Mesothelial cell of epicardium (in vitro differentiated cells): ENCODE data around the gene TSHZ2. TPM values are rescaled to one million over a fixed set of nuclear protein-coding genes. Genes with fewer than 3 reads are reported as not detected.

ENCODE experiments used
- DNase-seq, 2 experiments: peaks; one replicate each; pipeline ENCODE4 v3.0.0; 2021; ENCODE audit warnings: low spot score in 2 of 2; ENCODE audit not compliant: unreplicated experiment in 2 of 2
- H3K27ac Mint-ChIP-seq: 2 replicates; pipeline ENCODE4 v1.8.0; 2021; ENCODE audit warnings: mixed read lengths
- H3K27me3 Mint-ChIP-seq: 2 replicates; pipeline ENCODE4 v1.8.0; 2021; ENCODE audit warnings: low read depth, mixed read lengths
- H3K36me3 Mint-ChIP-seq: 2 replicates; pipeline ENCODE4 v1.8.0; 2021; ENCODE audit warnings: mixed read lengths
- H3K4me1 Mint-ChIP-seq: 2 replicates; pipeline ENCODE4 v1.8.0; 2021; ENCODE audit warnings: mixed read lengths
- H3K4me3 Mint-ChIP-seq: 2 replicates; pipeline ENCODE4 v1.8.0; 2021; ENCODE audit warnings: mild to moderate bottlenecking, moderate library complexity, mixed read lengths
- H3K9me3 Mint-ChIP-seq: 2 replicates; pipeline ENCODE4 v1.8.0; 2021; ENCODE audit warnings: mixed read lengths
- CTCF ChIP-seq: fragments of 200-600 bp; sonication (generic); IDR thresholded peaks from one replicate; pipeline ENCODE4 v1.5.0; 2021; ENCODE audit warnings: antibody characterized with exemption; ENCODE audit not compliant: unreplicated experiment
- total RNA-seq: library from RNA; stranded (reverse); gene quantifications from 3 replicates; pipeline ENCODE4 v1.2.1, GENCODE V29; 2021

Gene TSHZ2
- total RNA-seq, 1 donor from 2014 or later = 28.8 TPM

DNA sequence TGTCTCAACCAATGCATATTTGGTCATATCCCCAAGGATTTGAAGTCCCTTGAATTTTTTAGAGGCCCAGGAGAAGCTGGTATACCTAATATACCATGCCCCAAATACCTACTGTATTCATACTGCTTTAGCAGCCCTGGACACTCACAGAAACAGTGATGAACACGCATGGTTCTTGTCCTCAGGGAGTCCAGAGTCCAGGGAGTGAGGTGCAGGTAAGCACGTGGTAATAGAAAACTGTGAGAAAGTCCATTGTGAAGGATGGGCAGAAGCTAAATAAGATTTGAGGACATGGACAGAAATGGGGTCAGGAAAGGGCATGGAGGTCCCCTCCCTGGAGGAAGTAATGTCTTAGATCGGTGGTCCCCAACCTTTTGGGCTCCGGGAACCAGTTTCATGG is 85.4 kb downstream of the TSHZ2 start:
- Mint-ChIP-seq H3K4me3 (no peak overlapping the region), H3K9me3 (peaks cover 14% of the 10 kb centered on the region), H3K4me1 (peaks cover 32% of the 10 kb centered on the region), H3K27me3 (no peaks in the 10 kb centered on the region), H3K27ac (no peak overlapping the region), H3K36me3 (peaks cover 12% of the 10 kb centered on the region)
- no peak for TF ChIP-seq CTCF
- DNase-seq = no peak

DNA sequence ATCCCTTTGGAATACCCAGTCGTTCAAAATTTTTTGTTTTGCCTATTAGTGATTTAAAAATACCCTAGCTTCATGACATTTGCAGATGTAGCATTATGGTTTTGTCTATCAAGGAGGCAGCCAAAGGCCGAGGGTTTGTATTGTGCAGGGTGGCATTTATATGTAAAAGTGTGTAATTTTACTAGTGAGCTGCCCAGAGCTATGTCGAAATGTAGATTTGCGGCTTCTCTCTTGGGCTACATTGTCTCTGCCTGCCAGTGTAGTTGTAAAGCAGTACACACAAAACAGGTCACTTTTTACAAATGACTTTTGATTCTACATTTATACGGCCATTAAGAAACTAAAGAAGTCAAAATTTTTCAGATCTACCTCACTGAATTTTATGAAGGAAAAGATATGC is 87.7 kb downstream of the TSHZ2 start:
- Mint-ChIP-seq H3K36me3 (peaks cover 9% of the 10 kb centered on the region), H3K9me3 (peaks cover 9% of the 10 kb centered on the region), H3K27me3 (no peaks in the 10 kb centered on the region), H3K27ac (no peak overlapping the region), H3K4me1 (peaks cover 38% of the 10 kb centered on the region), H3K4me3 (no peak overlapping the region)
- no peak for TF ChIP-seq CTCF
- no peak for DNase-seq

- peaks cover 8% of the 10 kb centered on the region for H3K36me3 Mint-ChIP-seq
- peaks cover 8% of the 10 kb centered on the region for H3K9me3 Mint-ChIP-seq
- H3K27me3 Mint-ChIP-seq = no peaks in the 10 kb centered on the region
- no peak overlapping the region for H3K4me3 Mint-ChIP-seq
- TF ChIP-seq CTCF = no peak
- H3K27ac Mint-ChIP-seq = no peak overlapping the region
- DNase-seq = no peak
- peaks cover 32% of the 10 kb centered on the region for H3K4me1 Mint-ChIP-seq
These were observed 89.3 kb downstream of the TSHZ2 start for GRCh38 chr20:53061192-53062108.

DNA sequence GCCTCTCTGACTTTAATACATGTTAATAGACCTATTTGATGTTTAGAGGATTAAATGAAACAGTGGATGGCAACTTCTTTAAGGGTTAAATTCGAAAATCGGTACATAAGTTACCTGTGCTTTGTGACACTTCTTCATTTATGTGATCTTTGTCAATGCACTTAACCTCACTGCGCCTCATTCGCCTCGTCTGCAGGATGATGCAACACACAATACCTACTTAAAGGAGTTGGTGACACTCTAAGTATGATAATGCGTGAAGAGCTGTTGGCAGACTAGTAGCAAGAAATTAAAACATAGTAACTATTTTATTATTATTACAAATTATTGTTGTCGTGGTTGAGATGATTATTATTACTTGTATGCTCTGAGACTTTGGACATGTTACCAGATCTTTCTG is 92.8 kb downstream of the TSHZ2 start:
- Mint-ChIP-seq H3K27me3 (no peaks in the 10 kb centered on the region), H3K4me3 (no peak overlapping the region), H3K4me1 (peaks cover 37% of the 10 kb centered on the region), H3K27ac (no peak overlapping the region), H3K9me3 (peaks cover 13% of the 10 kb centered on the region), H3K36me3 (peaks cover 12% of the 10 kb centered on the region)
- no peak for DNase-seq
- TF ChIP-seq CTCF = no peak

DNA sequence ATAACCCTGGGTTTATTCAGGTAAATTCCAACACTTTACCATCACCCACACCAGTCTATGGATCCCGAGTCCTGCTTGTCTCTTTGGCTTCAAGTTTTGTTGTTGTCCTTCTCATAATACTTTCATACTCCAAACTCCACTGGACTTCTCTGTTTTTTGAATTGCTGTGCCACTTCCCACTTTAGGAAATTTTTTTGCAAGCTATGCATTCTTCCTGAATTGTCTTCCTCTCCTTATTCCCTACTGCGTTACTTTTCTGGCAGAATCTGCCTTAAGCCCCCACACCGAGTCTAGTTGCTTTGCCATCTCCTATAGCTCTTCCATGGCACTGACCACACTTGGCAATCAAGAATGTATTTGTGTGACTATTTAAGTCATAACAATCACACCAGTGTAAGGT is 96.1 kb downstream of the TSHZ2 start:
- H3K36me3 Mint-ChIP-seq = peaks cover 12% of the 10 kb centered on the region
- DNase-seq = no peak
- H3K27me3 Mint-ChIP-seq = no peaks in the 10 kb centered on the region
- H3K9me3 Mint-ChIP-seq = peaks cover 13% of the 10 kb centered on the region
- no peak for TF ChIP-seq CTCF
- H3K4me1 Mint-ChIP-seq = peaks cover 35% of the 10 kb centered on the region
- no peak overlapping the region for H3K27ac Mint-ChIP-seq
- H3K4me3 Mint-ChIP-seq = no peak overlapping the region
